IMR-90 (cell line): ENCODE data around the gene ELOA. TPM values are rescaled to one million over a fixed set of nuclear protein-coding genes. Genes with fewer than 3 reads are reported as not detected.
"Not testable (repeated sequence)": the region's sequence is repeated elsewhere in the genome, so short reads cannot be mapped to it uniquely, and the experiment has no call there.

Experiments used
- ATAC-seq: fragments of 200-7000 bp; cut with Tn5 transposase; 2 replicates; pipeline ENCODE4 v1.9.1; 2020; ENCODE audit warnings: low read depth, mild to moderate bottlenecking, moderate library complexity
- BruUV-seq: library from RNA; stranded (reverse); fragments of 400-500 nt; replicated peaks from 2 replicates; lab custom pipeline; 2021; lab: Mats Ljungman, UMichigan
- CTCF ChIA-PET: fragments of 300-600 bp; formaldehyde crosslinking; extraction: SDS; loops from one replicate; lab custom pipeline; 2021; ENCODE audit warnings: antibody characterized with exemption; lab: Yijun Ruan, JAX
- POLR2A ChIA-PET: fragments of 300-600 bp; sonication (Branson Sonifier 250); formaldehyde crosslinking; loops from one replicate; lab custom pipeline; 2022; ENCODE audit warnings: antibody characterized with exemption; ENCODE audit not compliant: unreplicated experiment; lab: Charles Lee
- DNase-seq: peaks from one replicate; pipeline ENCODE4 v3.0.0; 2013
- H2AFZ ChIP-seq: replicated peaks from 2 replicates; pipeline ENCODE3; 2013; ENCODE audit warnings: low read length, mild to moderate bottlenecking; ENCODE audit not compliant: poor library complexity
- H2AK5ac ChIP-seq: 2 replicates; pipeline ENCODE4 v1.6.1; 2013; ENCODE audit warnings: low read depth, low read length, inconsistent platforms
- H2AK9ac ChIP-seq: replicated peaks from 2 replicates; pipeline ENCODE3; 2013; ENCODE audit warnings: mild to moderate bottlenecking, low read depth, low read length, moderate library complexity; ENCODE audit not compliant: poor library complexity
- H2BK120ac ChIP-seq: 2 replicates; pipeline ENCODE4 v1.6.1; 2013; ENCODE audit warnings: low read depth, low read length, inconsistent platforms
- H2BK15ac ChIP-seq: 3 replicates; pipeline ENCODE4 v1.6.1; 2013; ENCODE audit warnings: low read depth, low read length, inconsistent platforms
- H2BK20ac ChIP-seq: 2 replicates; pipeline ENCODE4 v1.6.1; 2013; ENCODE audit warnings: low read depth, mild to moderate bottlenecking, inconsistent platforms, low read length, moderate library complexity
- H2BK5ac ChIP-seq: 2 replicates; pipeline ENCODE4 v1.6.1; 2013; ENCODE audit warnings: mild to moderate bottlenecking, low read depth, low read length, inconsistent platforms; ENCODE audit not compliant: poor library complexity, severe bottlenecking
- H3K14ac ChIP-seq: replicated peaks from 2 replicates; pipeline ENCODE4 v1.6.1; 2013; ENCODE audit warnings: low read depth, low read length, inconsistent platforms
- H3K18ac ChIP-seq: 2 replicates; pipeline ENCODE4 v1.6.1; 2013; ENCODE audit warnings: low read depth, low read length, control low read depth
- H3K23ac ChIP-seq: 2 replicates; pipeline ENCODE4 v1.6.1; 2013; ENCODE audit warnings: low read depth, low read length, inconsistent platforms
- H3K27ac ChIP-seq: 2 replicates; pipeline ENCODE4 v1.5.1; 2013; ENCODE audit warnings: mild to moderate bottlenecking, control low read depth, low read length; ENCODE audit not compliant: insufficient read depth
- H3K27me3 ChIP-seq: 2 replicates; pipeline ENCODE4 v1.6.1; 2013; ENCODE audit warnings: low read length; ENCODE audit not compliant: control insufficient read depth, insufficient read depth
- H3K36me3 ChIP-seq: 2 replicates; pipeline ENCODE4 v1.6.1; 2013; ENCODE audit warnings: low read length, mixed read lengths; ENCODE audit not compliant: control insufficient read depth, insufficient read depth
- H3K4ac ChIP-seq: 2 replicates; pipeline ENCODE4 v1.6.1; 2013; ENCODE audit warnings: low read depth, low read length, inconsistent platforms
- H3K4me1 ChIP-seq: 2 replicates; pipeline ENCODE4 v1.6.1; 2013; ENCODE audit warnings: low read length, mixed read lengths; ENCODE audit not compliant: control insufficient read depth, insufficient read depth
- H3K4me2 ChIP-seq: 2 replicates; pipeline ENCODE4 v1.6.1; 2013; ENCODE audit warnings: low read depth, mild to moderate bottlenecking, control low read depth, low read length, moderate library complexity
- H3K4me3 ChIP-seq: 2 replicates; pipeline ENCODE4 v1.5.1; 2013; ENCODE audit warnings: low read depth, mild to moderate bottlenecking, control low read depth, low read length, moderate library complexity; ENCODE audit not compliant: insufficient read depth
- H3K56ac ChIP-seq: 2 replicates; pipeline ENCODE4 v1.6.1; 2013; ENCODE audit warnings: low read length, inconsistent platforms; ENCODE audit not compliant: insufficient read depth; ENCODE audit errors: extremely low read depth
- H3K79me1 ChIP-seq, 2 experiments: 2 replicates each; pipeline ENCODE4 v1.6.1; 2013; ENCODE audit warnings: low read length in 2 of 2, inconsistent platforms in 1 of 2, low read depth in 1 of 2
- H3K9ac ChIP-seq: 2 replicates; pipeline ENCODE4 v1.6.1; 2013; ENCODE audit warnings: low read depth, low read length, control low read depth
- H3K9me1 ChIP-seq: 2 replicates; pipeline ENCODE4 v1.6.1; 2013; ENCODE audit warnings: low read length, inconsistent platforms; ENCODE audit not compliant: insufficient read depth
- H3K9me3 ChIP-seq: 2 replicates; pipeline ENCODE4 v1.6.1; 2013; ENCODE audit warnings: low read length; ENCODE audit not compliant: control insufficient read depth, insufficient read depth
- H4K20me1 ChIP-seq: 2 replicates; pipeline ENCODE4 v1.6.1; 2013; ENCODE audit warnings: low read length, inconsistent platforms; ENCODE audit not compliant: insufficient read depth
- H4K5ac ChIP-seq: 2 replicates; pipeline ENCODE4 v1.6.1; 2013; ENCODE audit warnings: mild to moderate bottlenecking, low read depth, low read length, control low read depth
- H4K8ac ChIP-seq, 2 experiments: 2 replicates each; pipeline ENCODE4 v1.6.1; 2013; ENCODE audit warnings: low read depth in 2 of 2, low read length in 2 of 2, control low read depth in 1 of 2, inconsistent platforms in 1 of 2
- H4K91ac ChIP-seq: 2 replicates; pipeline ENCODE4 v1.6.1; 2013; ENCODE audit warnings: low read depth, low read length, inconsistent platforms; ENCODE audit not compliant: insufficient read depth
- CEBPB ChIP-seq: IDR thresholded peaks from 2 replicates; pipeline ENCODE4 v1.6.1; 2012; ENCODE audit warnings: low read depth, low read length, improper control_type of control experiment
- CHD1 ChIP-seq: IDR thresholded peaks from 2 replicates; pipeline ENCODE4 v1.6.1; 2012; ENCODE audit warnings: low read depth, low read length, improper control_type of control experiment
- ELK1 ChIP-seq: fragments of 150-350 bp; IDR thresholded peaks from 2 replicates; pipeline ENCODE4 v1.6.1; 2016; ENCODE audit warnings: low read depth, mild to moderate bottlenecking, low read length, moderate library complexity, borderline replicate concordance
- FOS ChIP-seq: fragments of 150-350 bp; IDR thresholded peaks from 2 replicates; pipeline ENCODE4 v1.6.1; 2016; ENCODE audit warnings: low read depth, low read length
- MAFK ChIP-seq: IDR thresholded peaks from 2 replicates; pipeline ENCODE4 v1.6.1; 2012; ENCODE audit warnings: low read depth, low read length, improper control_type of control experiment
- NFE2L2 ChIP-seq: fragments of 150-350 bp; IDR thresholded peaks from 2 replicates; pipeline ENCODE4 v1.6.1; 2016; ENCODE audit warnings: low read depth, mild to moderate bottlenecking, low read length
- WGBS, 2 experiments: methylation state at CpG; one replicate each; pipeline versions ENCODE4 v1.1.5 to v1.1.7; 2013; ENCODE audit warnings: missing lambda C conversion rate in 2 of 2; ENCODE audit not compliant: insufficient read length in 1 of 2; ENCODE audit errors: extremely low coverage in 2 of 2; 5-methylcytosine and 5-hydroxymethylcytosine counted together
- dilution Hi-C: fragments of 300-500 bp; cut with HindIII; formaldehyde crosslinking; loops from one replicate; pipeline ENCODE4 v1.14.3; 2018; ENCODE audit warnings: low sequenced_read_pairs; ENCODE audit not compliant: unreplicated experiment
- in situ Hi-C: fragments of 300-500 bp; cut with MboI; formaldehyde crosslinking; loops from 3 replicates; pipeline ENCODE4 v1.14.3; 2019; ENCODE audit warnings: low sequenced_read_pairs, inconsistent platforms, mixed read lengths
- intact Hi-C: fragments of 100-400 bp; cut with micrococcal nuclease; formaldehyde crosslinking; loops from 2 replicates; pipeline ENCODE4 v1.10.0; 2022
- polyA plus RNA-seq, 3 experiments: library from polyadenylated mRNA; depleted of rRNA; stranded (reverse); fragments of >200 nt; gene quantifications; 2 replicates each; pipeline ENCODE4 v1.2.3, GENCODE V29; 2012; ENCODE audit warnings: low replicate concordance in 1 of 3
- total RNA-seq: library from RNA; depleted of rRNA; stranded (reverse); fragments of >200 nt; gene quantifications from 2 replicates; pipeline ENCODE4 v1.2.3, GENCODE V29; 2012

Gene ELOA
- total and polyA plus RNA-seq, 2 of the 4 experiments (the other 2 are of a cell fraction), result 22.9 to 40.7 TPM

GRCh38 chr1:23779826-23780371 lies 36.6 kb downstream of the ELOA start:
- no peak for TF ChIP-seq ELK1
- TF ChIP-seq CHD1, result no peak
- TF ChIP-seq CEBPB, result peak; percentile 63
- TF ChIP-seq NFE2L2, result peak; percentile 77
- peak; percentile 98 for TF ChIP-seq MAFK
- peak; percentile 60; the same call in 1 of the 2 replicates for TF ChIP-seq FOS
- DNase-seq (peak; percentile 65), ATAC-seq (no peak)
- H4K8ac ChIP-seq, result no peak overlapping the region
- no peak overlapping the region for H4K5ac ChIP-seq
- H2AK5ac ChIP-seq, result no peak overlapping the region
- H3K18ac ChIP-seq, result no peak overlapping the region
- peaks cover 15% of the 10 kb centered on the region; the same call in 1 of the 2 replicates for H4K20me1 ChIP-seq
- BruUV-seq, result no TSS peak
- H3K9me1 ChIP-seq, result peaks cover 9% of the 10 kb centered on the region; the same call in 1 of the 2 replicates
- H2AK9ac ChIP-seq, result no peak overlapping the region
- no peak overlapping the region for H3K56ac ChIP-seq
- peaks cover 2% of the 10 kb centered on the region for H3K36me3 ChIP-seq
- H2BK20ac ChIP-seq, result peak overlapping the region; percentile 58; the same call in 1 of the 2 replicates
- dilution Hi-C loops, result no loop called here
- H3K4me1 ChIP-seq, result peaks cover 7% of the 10 kb centered on the region; the same call in 1 of the 2 replicates
- no peak overlapping the region for H4K91ac ChIP-seq
- no peak overlapping the region for H3K9ac ChIP-seq
- no peaks in the 10 kb centered on the region for H3K9me3 ChIP-seq
- H3K27ac ChIP-seq, result no peak overlapping the region
- H3K4me3 ChIP-seq, result no peak overlapping the region
- peak overlapping the region; percentile 12 for H2BK5ac ChIP-seq
- H3K4me2 ChIP-seq, result peak overlapping the region; percentile 100
- in situ Hi-C loops, result no loop called here
- no peak overlapping the region for H2AFZ ChIP-seq
- no peak overlapping the region; the same call in 1 of the 2 replicates for H3K4ac ChIP-seq
- 0 out of 2 replicates have a peak overlapping the region, but pooled peaks have one; percentile 5 for H2BK120ac ChIP-seq
- no peaks in the 10 kb centered on the region for H3K27me3 ChIP-seq
- no peak overlapping the region; the same call in 1 of the 2 replicates for H3K23ac ChIP-seq
- no peak overlapping the region for H2BK15ac ChIP-seq
- H3K14ac ChIP-seq, result 0 out of 2 replicates have a peak overlapping the region, but pooled peaks have one; percentile 43
- ChIA-PET POLR2A (interaction anchor here (1.0 kb wide), 1 partner anchor 19 kb away, joined by 3 read pairs; no protein-coding TSS in a partner anchor), CTCF (no interaction called here)
- H3K79me1 ChIP-seq, result peaks cover 33 to 51% of the 10 kb centered on the region in 2 experiments
- intact Hi-C loops, result no loop called here
- no CpG with 5 or more reads among the region's 3 CpGs for WGBS, 2 experiments

GRCh38 chr1:23783141-23783540 lies 39.9 kb downstream of the ELOA start:
- WGBS, 2 experiments, result no CpG with 5 or more reads among the region's 11 CpGs
- dilution Hi-C loops, H3K4ac ChIP-seq, H3K9ac ChIP-seq, H2BK20ac ChIP-seq, H3K4me1 ChIP-seq, H2BK120ac ChIP-seq, H2BK5ac ChIP-seq, BruUV-seq, intact Hi-C loops, POLR2A ChIA-PET, H3K27ac ChIP-seq, H3K4me3 ChIP-seq, H3K56ac ChIP-seq, H3K14ac ChIP-seq, H3K23ac ChIP-seq, H2AK5ac ChIP-seq, H3K27me3 ChIP-seq, H2AFZ ChIP-seq, H3K18ac ChIP-seq, H2BK15ac ChIP-seq, H3K4me2 ChIP-seq, H3K9me1 ChIP-seq, DNase-seq, H4K91ac ChIP-seq, H3K9me3 ChIP-seq, in situ Hi-C loops, ATAC-seq, H4K5ac ChIP-seq, H2AK9ac ChIP-seq, H4K8ac ChIP-seq: not testable (repeated sequence)
- Histone ChIP-seq H4K20me1 (peaks cover 15% of the 10 kb centered on the region; the same call in 1 of the 2 replicates), H3K36me3 (peaks cover 15% of the 10 kb centered on the region), H3K79me1 (peaks cover 28 to 59% of the 10 kb centered on the region in 2 experiments)
- CTCF ChIA-PET, result interaction anchor here (0.6 to 2.3 kb wide), 2 partner anchors 11 to 120 kb away, joined by 3 to 8 read pairs; no protein-coding TSS in a partner anchor
